ENCODE measurements around the gene NDP.
"Not testable (repeated sequence)": the region's sequence is repeated elsewhere in the genome, so short reads cannot be mapped to it uniquely, and the experiment has no call there.

NDP gene

GRCh38 chrX:43969504-43970501 lies 3.4 kb downstream of the NDP start:
- no peak for DNase-seq

- DNase-seq, result no peak
Measured at GRCh38 chrX:43968359-43968781, 4.8 kb downstream of the NDP start.

GRCh38 chrX:43964936-43965335 lies 8.3 kb downstream of the NDP start:
- no peak for DNase-seq

GRCh38 chrX:43963726-43964125 lies 9.5 kb downstream of the NDP start:
- no peak for DNase-seq

GRCh38 chrX:43962636-43963035 lies 10.6 kb downstream of the NDP start:
- no peak for DNase-seq

GRCh38 chrX:43961699-43962098 lies 11.5 kb downstream of the NDP start:
- no peak for DNase-seq

- DNase-seq, result peak; percentile 63
Measured at GRCh38 chrX:43958529-43958928, 14.7 kb downstream of the NDP start.

GRCh38 chrX:43956034-43956433 lies 17.2 kb downstream of the NDP start:
- DNase-seq, result no peak

- DNase-seq, result no peak
Measured at GRCh38 chrX:43953218-43953617, 20.0 kb downstream of the NDP start.

GRCh38 chrX:43949669-43950068 lies 23.5 kb downstream of the NDP start:
- DNase-seq, result no peak

- no peak for DNase-seq
Measured at GRCh38 chrX:43940816-43941474, 32.2 kb downstream of the NDP start.

- DNase-seq, result no peak
Measured at GRCh38 chrX:43939187-43939926, 33.8 kb downstream of the NDP start.

GRCh38 chrX:43922032-43922431 lies 51.2 kb downstream of the NDP start:
- not testable (repeated sequence) for DNase-seq

- DNase-seq, result not testable (repeated sequence)
Measured at GRCh38 chrX:43910772-43911171, 62.4 kb downstream of the NDP start.

- no peak for DNase-seq
Measured at GRCh38 chrX:43910012-43910411, 63.2 kb downstream of the NDP start.

- no peak for DNase-seq
Measured at GRCh38 chrX:43909141-43909540, 64.0 kb downstream of the NDP start.

- no peak for DNase-seq
Measured at GRCh38 chrX:43899878-43900815, 73.0 kb downstream of the NDP start.

Data from MV-4-11 (cell line).